GM19240 (cell line): Measurements from ENCODE around the gene TCFL5.

Experiments used
- DNase-seq: peaks from one replicate; pipeline ENCODE4 v3.0.0; 2011; ENCODE audit warnings: low spot score; ENCODE audit not compliant: insufficient read length

Gene TCFL5

GRCh38 chr20:62835931-62836861 is 25.4 kb downstream of the TCFL5 start:
- no peak for DNase-seq

GRCh38 chr20:62834967-62835730 is 26.5 kb downstream of the TCFL5 start:
- DNase-seq: no peak

- no peak for DNase-seq
Observed at GRCh38 chr20:62832951-62833391, 28.7 kb downstream of the TCFL5 start.

- no peak for DNase-seq
Observed at GRCh38 chr20:62832212-62832922, 29.3 kb downstream of the TCFL5 start.

GRCh38 chr20:62831854-62832211 is 29.8 kb downstream of the TCFL5 start:
- DNase-seq: no peak

GRCh38 chr20:62831361-62831788 is 30.2 kb downstream of the TCFL5 start:
- DNase-seq: no peak

- no peak for DNase-seq
Observed at GRCh38 chr20:62830821-62831220, 30.8 kb downstream of the TCFL5 start.

- no peak for DNase-seq
Observed at GRCh38 chr20:62830251-62830650, 31.4 kb downstream of the TCFL5 start.

- no peak for DNase-seq
Observed at GRCh38 chr20:62829231-62830230, 32.1 kb downstream of the TCFL5 start.

GRCh38 chr20:62828511-62829230 is 33.0 kb downstream of the TCFL5 start:
- no peak for DNase-seq

- DNase-seq: no peak
Observed at GRCh38 chr20:62828051-62828450, 33.6 kb downstream of the TCFL5 start.

GRCh38 chr20:62827311-62828038 is 34.1 kb downstream of the TCFL5 start:
- no peak for DNase-seq

GRCh38 chr20:62826646-62827310 is 34.8 kb downstream of the TCFL5 start:
- DNase-seq: no peak

GRCh38 chr20:62825986-62826645 is 35.5 kb downstream of the TCFL5 start:
- no peak for DNase-seq

GRCh38 chr20:62825333-62825985 is 36.2 kb downstream of the TCFL5 start:
- DNase-seq: no peak

- peak; percentile 81 for DNase-seq
Observed at GRCh38 chr20:62824476-62825332, 36.9 kb downstream of the TCFL5 start.
